H1 (cell line): ENCODE measurements around the gene ZNF646. TPM values are rescaled to one million over a fixed set of nuclear protein-coding genes. Genes with fewer than 3 reads are reported as not detected.

ENCODE experiments used
- CTCF ChIA-PET: fragments of 300-600 bp; sonication (Branson Sonifier 250); formaldehyde crosslinking; loops from one replicate; lab custom pipeline; 2021; ENCODE audit not compliant: partially characterized antibody; lab: Charles Lee
- POLR2A ChIA-PET: fragments of 300-600 bp; sonication (Branson Sonifier 250); formaldehyde crosslinking; loops from one replicate; lab custom pipeline; 2021; ENCODE audit warnings: inconsistent platforms; ENCODE audit not compliant: partially characterized antibody; lab: Charles Lee
- DNase-seq, 2 experiments: peaks; one replicate each; pipeline versions ENCODE4 v3.0.0 to v3.0.0-alpha.2; 2010 to 2022; ENCODE audit warnings: low spot score in 2 of 2, low read depth in 1 of 2, mixed read lengths in 1 of 2
- FAIRE-seq: peaks from 2 replicates; lab custom pipeline; 2011; peaks lifted over from hg19 to GRCh38; lab: Jason Lieb, UNC
- H2AFZ ChIP-seq: 2 replicates; pipeline ENCODE4 v1.8.1; 2012; ENCODE audit warnings: low read length, inconsistent platforms
- H2AK5ac ChIP-seq: 2 replicates; pipeline ENCODE4 v1.6.1; 2013; ENCODE audit warnings: low read depth, low read length
- H2BK120ac ChIP-seq: replicated peaks from 2 replicates; pipeline ENCODE3; 2013; ENCODE audit warnings: low read depth, low read length, inconsistent platforms
- H2BK12ac ChIP-seq: 2 replicates; pipeline ENCODE4 v1.6.1; 2013; ENCODE audit warnings: low read depth, low read length
- H2BK15ac ChIP-seq: 2 replicates; pipeline ENCODE4 v1.6.1; 2013; ENCODE audit warnings: low read length
- H2BK20ac ChIP-seq: 2 replicates; pipeline ENCODE4 v1.6.1; 2013; ENCODE audit warnings: low read length
- H2BK5ac ChIP-seq: 2 replicates; pipeline ENCODE4 v1.6.1; 2013; ENCODE audit warnings: low read depth, low read length
- H3K14ac ChIP-seq: 2 replicates; pipeline ENCODE4 v1.6.1; 2013; ENCODE audit warnings: inconsistent platforms; ENCODE audit not compliant: insufficient read length
- H3K18ac ChIP-seq: 2 replicates; pipeline ENCODE4 v1.6.1; 2013; ENCODE audit warnings: low read length; ENCODE audit errors: extremely low read depth
- H3K23ac ChIP-seq: 2 replicates; pipeline ENCODE4 v1.6.1; 2013; ENCODE audit warnings: inconsistent platforms; ENCODE audit not compliant: insufficient read length
- H3K23me2 ChIP-seq: 2 replicates; pipeline ENCODE4 v1.6.1; 2013; ENCODE audit warnings: low read depth, low read length
- H3K27ac ChIP-seq: 2 replicates; pipeline ENCODE4 v1.6.1; 2011; ENCODE audit warnings: low read depth, low read length, inconsistent platforms
- H3K27me3 ChIP-seq, 4 experiments: replicated peaks in 1 of 4; 1 replicate in 1 of 4; 2 replicates in 3 of 4; pipeline versions ENCODE4 v1.6.1 to v1.8.1; 2011 to 2013; ENCODE audit warnings: low read length in 3 of 4, mild to moderate bottlenecking in 3 of 4, inconsistent platforms in 2 of 4, mixed read lengths in 2 of 4, moderate library complexity in 1 of 4; ENCODE audit not compliant: control insufficient read depth in 3 of 4, insufficient read depth in 3 of 4; ENCODE audit errors: extremely low read depth in 1 of 4
- H3K36me3 ChIP-seq, 4 experiments: 2 replicates each; pipeline versions ENCODE4 v1.6.1 to v1.8.1; 2011 to 2013; ENCODE audit warnings: mild to moderate bottlenecking in 4 of 4, low read length in 3 of 4, moderate library complexity in 2 of 4, control low read depth in 1 of 4, inconsistent platforms in 1 of 4; ENCODE audit not compliant: insufficient read depth in 4 of 4, control insufficient read depth in 2 of 4
- H3K4ac ChIP-seq: replicated peaks from 2 replicates; pipeline ENCODE3; 2013; ENCODE audit warnings: low read length, low read depth, mixed read lengths, inconsistent platforms; ENCODE audit not compliant: insufficient read length
- H3K4me1 ChIP-seq, 4 experiments: replicated peaks in 1 of 4; 1 replicate in 1 of 4; 2 replicates in 3 of 4; pipeline versions ENCODE4 v1.6.1 to v1.8.1; 2011 to 2013; ENCODE audit warnings: low read length in 3 of 4, inconsistent platforms in 2 of 4, mixed read lengths in 1 of 4; ENCODE audit not compliant: insufficient read depth in 4 of 4, control insufficient read depth in 3 of 4
- H3K4me2 ChIP-seq, 2 experiments: 2 replicates each; pipeline versions ENCODE4 v1.6.1 to v1.8.1; 2011 to 2013; ENCODE audit warnings: low read depth in 2 of 2, low read length in 2 of 2, control low read depth in 1 of 2, inconsistent platforms in 1 of 2, mild to moderate bottlenecking in 1 of 2; ENCODE audit not compliant: insufficient read depth in 1 of 2
- H3K4me3 ChIP-seq, 4 experiments: fragments of 200-600, 300-600 bp in 1 of 4; sonication (generic), shearing (Covaris generic), sonication (Bioruptor Twin) in 1 of 4; 2 replicates each; pipeline versions ENCODE4 v1.5.1 to v1.8.1; 2011 to 2016; ENCODE audit warnings: low read length in 4 of 4, low read depth in 3 of 4, control low read depth in 2 of 4, inconsistent platforms in 2 of 4, mild to moderate bottlenecking in 2 of 4, mixed read lengths in 1 of 4, moderate library complexity in 1 of 4; ENCODE audit not compliant: insufficient read depth in 2 of 4; ENCODE audit errors: extremely low read depth in 1 of 4
- H3K56ac ChIP-seq: replicated peaks from 2 replicates; pipeline ENCODE3; 2013; ENCODE audit warnings: low read depth, mild to moderate bottlenecking, mixed read lengths, low read length, inconsistent platforms; ENCODE audit not compliant: insufficient read length
- H3K79me1 ChIP-seq: 2 replicates; pipeline ENCODE4 v1.6.1; 2013; ENCODE audit warnings: low read depth, low read length, control low read depth
- H3K79me2 ChIP-seq, 2 experiments: 2 replicates each; pipeline versions ENCODE4 v1.6.1 to v1.8.1; 2012 to 2013; ENCODE audit warnings: low read length in 2 of 2, mild to moderate bottlenecking in 2 of 2, inconsistent platforms in 1 of 2; ENCODE audit not compliant: insufficient read depth in 2 of 2, control insufficient read depth in 1 of 2
- H3K9ac ChIP-seq, 4 experiments: replicated peaks in 1 of 4; 1 replicate in 1 of 4; 2 replicates in 3 of 4; pipeline versions ENCODE4 v1.6.1 to v1.8.1; 2011 to 2013; ENCODE audit warnings: low read depth in 3 of 4, low read length in 3 of 4, control low read depth in 2 of 4, mild to moderate bottlenecking in 2 of 4, moderate library complexity in 2 of 4, inconsistent platforms in 1 of 4; ENCODE audit errors: extremely low read depth in 1 of 4
- H3K9me3 ChIP-seq, 2 experiments: 2 replicates each; pipeline versions ENCODE4 v1.6.1 to v1.8.1; 2012 to 2013; ENCODE audit warnings: mild to moderate bottlenecking in 2 of 2, moderate library complexity in 2 of 2, control low read depth in 1 of 2, inconsistent platforms in 1 of 2, low read depth in 1 of 2, low read length in 1 of 2, mixed read lengths in 1 of 2; ENCODE audit not compliant: insufficient read depth in 2 of 2
- H4K20me1 ChIP-seq, 2 experiments: replicated peaks in 1 of 2; 2 replicates each; pipeline versions ENCODE3 to v1.8.1; 2011 to 2013; ENCODE audit warnings: inconsistent platforms in 2 of 2, low read length in 2 of 2, mild to moderate bottlenecking in 1 of 2; ENCODE audit not compliant: insufficient read depth in 2 of 2, control insufficient read depth in 1 of 2
- H4K5ac ChIP-seq: 2 replicates; pipeline ENCODE4 v1.6.1; 2013; ENCODE audit warnings: low read length, low read depth, mixed read lengths, inconsistent platforms; ENCODE audit not compliant: insufficient read length
- H4K8ac ChIP-seq: 2 replicates; pipeline ENCODE4 v1.8.0; 2013; ENCODE audit warnings: mild to moderate bottlenecking, moderate library complexity, low read length, inconsistent platforms; ENCODE audit not compliant: insufficient read depth; ENCODE audit errors: extremely low read depth
- H4K91ac ChIP-seq: replicated peaks from 2 replicates; pipeline ENCODE3; 2013; ENCODE audit warnings: low read length, mixed read lengths, inconsistent platforms; ENCODE audit not compliant: insufficient read length
- FOSL1 ChIP-seq: IDR thresholded peaks from 2 replicates; pipeline ENCODE4 v1.6.1; 2011; ENCODE audit warnings: mild to moderate bottlenecking, low read depth, low read length, moderate library complexity; ENCODE audit not compliant: insufficient read depth
- WGBS, 2 experiments: shearing (Covaris generic) in 1 of 2; methylation state at CpG; one replicate each; pipeline versions ENCODE4 v1.1.6 to v1.1.7; 2013 to 2015; ENCODE audit warnings: low lambda C conversion rate in 2 of 2, mixed read lengths in 2 of 2, inconsistent platforms in 1 of 2, low coverage in 1 of 2, missing lambda C conversion rate in 1 of 2; ENCODE audit not compliant: insufficient replicate concordance in 2 of 2, insufficient coverage in 1 of 2, insufficient read length in 1 of 2; ENCODE audit errors: extremely low coverage in 1 of 2, missing lambda C conversion rate in 1 of 2; 5-methylcytosine and 5-hydroxymethylcytosine counted together
- polyA plus RNA-seq, 7 experiments: library from polyadenylated mRNA; depleted of rRNA in 3 of 7; stranded (reverse) in 5 of 7; unstranded in 2 of 7; fragments of >200 nt in 5 of 7; fragments of 200-250 nt in 2 of 7; gene quantifications; 1 replicate in 5 of 7; 2 replicates in 1 of 7; 4 replicates in 1 of 7; pipeline versions ENCODE4 v1.2.1 to v1.2.3, GENCODE V29; 2011 to 2013; ENCODE audit warnings: missing spikeins in 2 of 7, mixed read lengths in 2 of 7
- total RNA-seq: library from RNA; stranded (reverse); fragmentation: NEBNext Ultra II Directional; extraction: Animal tissue kit (Norgen Biotek cat#: 25700); gene quantifications from 2 replicates; pipeline ENCODE4 v1.2.1, GENCODE V29; 2021

Gene ZNF646
- total and polyA plus RNA-seq, 2 of the 8 experiments (the other 6 are each of a cell fraction or from before 2014, with no cell fraction given): 6.5 to 25.0 TPM

GRCh38 chr16:31077024-31077423, 2.8 kb downstream of the ZNF646 start:
- peaks cover 0 to 1% (median 0%) of the 10 kb centered on the region in 4 experiments; a peak in 2 of 7 replicates for H3K4me1 ChIP-seq
- H2AFZ ChIP-seq: no peak overlapping the region
- no peak for FAIRE-seq
- no peak overlapping the region for H3K4ac ChIP-seq
- peaks cover 6 to 48% of the 10 kb centered on the region in 2 experiments for H3K79me2 ChIP-seq
- peaks cover 5 to 48% (median 28%) of the 10 kb centered on the region in 4 experiments; a peak in 7 of 8 replicates for H3K36me3 ChIP-seq
- no peak overlapping the region for H2AK5ac ChIP-seq
- no peak overlapping the region for H3K56ac ChIP-seq
- H3K14ac ChIP-seq: no peak overlapping the region
- no peak overlapping the region for H3K4me2 ChIP-seq
- DNase-seq: no peak
- H3K23ac ChIP-seq: no peak overlapping the region
- no peak overlapping the region for H2BK20ac ChIP-seq
- no peak overlapping the region for H3K27ac ChIP-seq
- H2BK15ac ChIP-seq: no peak overlapping the region
- no peak overlapping the region for H2BK120ac ChIP-seq
- CTCF ChIA-PET: interaction anchor here (0.6 to 2.1 kb wide), 5 partner anchors 15 to 91 kb away, joined by 3 to 10 read pairs (median 3); no protein-coding TSS in a partner anchor
- no peak overlapping the region for H4K91ac ChIP-seq
- H4K20me1 ChIP-seq: peaks cover 8 to 30% of the 10 kb centered on the region in 2 experiments
- H3K9ac ChIP-seq: no peak overlapping the region
- no peak overlapping the region for H4K5ac ChIP-seq
- H3K18ac ChIP-seq: no peak overlapping the region
- 95% methylated on average over 13 of the region's 13 CpGs; no CpG with 5 or more reads in 1 of the 2 experiments for WGBS, 2 experiments
- no peaks in the 10 kb centered on the region for H3K27me3 ChIP-seq
- no peak overlapping the region for H3K4me3 ChIP-seq
- H3K9me3 ChIP-seq: no peaks in the 10 kb centered on the region
- peak overlapping the region; percentile 46; the same call in 1 of the 2 replicates for H4K8ac ChIP-seq
- peaks cover 7% of the 10 kb centered on the region; the same call in 1 of the 2 replicates for H3K23me2 ChIP-seq
- no peak overlapping the region for H2BK12ac ChIP-seq
- POLR2A ChIA-PET: interaction anchor here (0.9 to 4.9 kb wide), 4 partner anchors 9 to 92 kb away, joined by 3 to 26 read pairs (median 5); partner anchors contain the start of genes HSD3B7 and VKORC1
- H3K79me1 ChIP-seq: peaks cover 7% of the 10 kb centered on the region; the same call in 1 of the 2 replicates
- H2BK5ac ChIP-seq: no peak overlapping the region
- TF ChIP-seq FOSL1: no peak
